IMR-90 (cell line): ENCODE measurements around the gene ARHGEF16.

Experiments
- BHLHE40 ChIP-seq: fragments of 150-350 bp; IDR thresholded peaks from 2 replicates; pipeline ENCODE4 v1.6.1; 2016; ENCODE audit warnings: mild to moderate bottlenecking, low read depth, low read length
- CEBPB ChIP-seq: IDR thresholded peaks from 2 replicates; pipeline ENCODE4 v1.6.1; 2012; ENCODE audit warnings: low read depth, low read length, improper control_type of control experiment
- ELK1 ChIP-seq: fragments of 150-350 bp; IDR thresholded peaks from 2 replicates; pipeline ENCODE4 v1.6.1; 2016; ENCODE audit warnings: low read depth, mild to moderate bottlenecking, low read length, moderate library complexity, borderline replicate concordance
- FOS ChIP-seq: fragments of 150-350 bp; IDR thresholded peaks from 2 replicates; pipeline ENCODE4 v1.6.1; 2016; ENCODE audit warnings: low read depth, low read length
- MAFK ChIP-seq: IDR thresholded peaks from 2 replicates; pipeline ENCODE4 v1.6.1; 2012; ENCODE audit warnings: low read depth, low read length, improper control_type of control experiment
- MAZ ChIP-seq: IDR thresholded peaks from 2 replicates; pipeline ENCODE4 v1.6.1; 2012; ENCODE audit warnings: low read depth, mild to moderate bottlenecking, low read length, improper control_type of control experiment, moderate library complexity, borderline replicate concordance
- MXI1 ChIP-seq: IDR thresholded peaks from 2 replicates; pipeline ENCODE4 v1.6.1; 2012; ENCODE audit warnings: low read depth, mild to moderate bottlenecking, low read length, moderate library complexity, borderline replicate concordance
- POLR2A ChIP-seq: IDR thresholded peaks from 2 replicates; pipeline ENCODE4 v1.6.1; 2012; ENCODE audit warnings: mild to moderate bottlenecking, low read depth, low read length
- RAD21 ChIP-seq: IDR thresholded peaks from 2 replicates; pipeline ENCODE4 v1.6.1; 2012; ENCODE audit warnings: low read length, improper control_type of control experiment
- RCOR1 ChIP-seq: IDR thresholded peaks from 2 replicates; pipeline ENCODE4 v1.6.1; 2012; ENCODE audit warnings: mild to moderate bottlenecking, low read length, improper control_type of control experiment; ENCODE audit not compliant: insufficient replicate concordance
- RFX5 ChIP-seq: IDR thresholded peaks from 2 replicates; pipeline ENCODE4 v1.8.0; 2012; ENCODE audit warnings: low read depth, mild to moderate bottlenecking, low read length, moderate library complexity
- SMC3 ChIP-seq: fragments of 150-350 bp; IDR thresholded peaks from 2 replicates; pipeline ENCODE4 v1.6.1; 2016; ENCODE audit warnings: low read depth, mild to moderate bottlenecking, antibody characterized with exemption, low read length, moderate library complexity
- USF2 ChIP-seq: fragments of 150-350 bp; IDR thresholded peaks from 2 replicates; pipeline ENCODE4 v1.6.1; 2017; ENCODE audit warnings: mild to moderate bottlenecking, antibody characterized with exemption, low read length, low read depth
- TF ChIP-seq, protein P1 (sequence below): conservative IDR thresholded peaks from 2 replicates; pipeline ENCODE4 v1.5.1; 2012; ENCODE audit warnings: mild to moderate bottlenecking, low read depth, low read length, improper control_type of control experiment

GRCh38 chr1:3463013-3463385 lies 8.5 kb downstream of the ARHGEF16 start:
- no peak for TF ChIP-seq CEBPB
- TF ChIP-seq, protein P1, sequence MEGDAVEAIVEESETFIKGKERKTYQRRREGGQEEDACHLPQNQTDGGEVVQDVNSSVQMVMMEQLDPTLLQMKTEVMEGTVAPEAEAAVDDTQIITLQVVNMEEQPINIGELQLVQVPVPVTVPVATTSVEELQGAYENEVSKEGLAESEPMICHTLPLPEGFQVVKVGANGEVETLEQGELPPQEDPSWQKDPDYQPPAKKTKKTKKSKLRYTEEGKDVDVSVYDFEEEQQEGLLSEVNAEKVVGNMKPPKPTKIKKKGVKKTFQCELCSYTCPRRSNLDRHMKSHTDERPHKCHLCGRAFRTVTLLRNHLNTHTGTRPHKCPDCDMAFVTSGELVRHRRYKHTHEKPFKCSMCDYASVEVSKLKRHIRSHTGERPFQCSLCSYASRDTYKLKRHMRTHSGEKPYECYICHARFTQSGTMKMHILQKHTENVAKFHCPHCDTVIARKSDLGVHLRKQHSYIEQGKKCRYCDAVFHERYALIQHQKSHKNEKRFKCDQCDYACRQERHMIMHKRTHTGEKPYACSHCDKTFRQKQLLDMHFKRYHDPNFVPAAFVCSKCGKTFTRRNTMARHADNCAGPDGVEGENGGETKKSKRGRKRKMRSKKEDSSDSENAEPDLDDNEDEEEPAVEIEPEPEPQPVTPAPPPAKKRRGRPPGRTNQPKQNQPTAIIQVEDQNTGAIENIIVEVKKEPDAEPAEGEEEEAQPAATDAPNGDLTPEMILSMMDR: no peak
- no peak for TF ChIP-seq USF2
- TF ChIP-seq FOS: no peak
- no peak for TF ChIP-seq BHLHE40
- no peak for TF ChIP-seq RCOR1
- no peak for TF ChIP-seq POLR2A
- no peak for TF ChIP-seq MAZ
- TF ChIP-seq RAD21: no peak
- no peak for TF ChIP-seq ELK1
- TF ChIP-seq RFX5: no peak
- no peak for TF ChIP-seq MAFK
- no peak for TF ChIP-seq MXI1
- TF ChIP-seq SMC3: no peak
